Measurements from ENCODE around the gene TBC1D22A. TPM values are rescaled to one million over a fixed set of nuclear protein-coding genes. Genes with fewer than 3 reads are reported as not detected.

TBC1D22A gene
- total RNA-seq, 4 donors from 2014 or later, result 42.6 to 70.4 (median 55.1) TPM

GRCh38 chr22:47160781-47161520 is 398.5 kb downstream of the TBC1D22A start:
- TF ChIP-seq CTCF (IDR thresholded peaks at IDR 0.05) (no peak), POLR2A (IDR thresholded peaks at IDR 0.05) (no peak)
- DNase-seq, result peak in 1 of 3 donors; percentile 16
- no peaks in the 10 kb centered on the region for H3K4me1 ChIP-seq
- H3K4me3 ChIP-seq, result no peak overlapping the region
- no peaks in the 10 kb centered on the region for H3K9me3 ChIP-seq
- H3K27ac ChIP-seq, result no peak overlapping the region
- peaks cover 0 to 3% (median 0%) of the 10 kb centered on the region in 3 donors for H3K36me3 ChIP-seq
- H3K27me3 ChIP-seq, result no peaks in the 10 kb centered on the region

- H3K27me3 ChIP-seq, result no peaks in the 10 kb centered on the region
- no peak overlapping the region for H3K27ac ChIP-seq
- peaks cover 0 to 5% (median 0%) of the 10 kb centered on the region in 3 donors for H3K36me3 ChIP-seq
- DNase-seq, result peak in 2 of 3 donors; percentile 38 to 43
- H3K9me3 ChIP-seq, result no peaks in the 10 kb centered on the region
- H3K4me1 ChIP-seq, result no peaks in the 10 kb centered on the region
- no peak overlapping the region for H3K4me3 ChIP-seq
- TF ChIP-seq POLR2A (IDR thresholded peaks at IDR 0.05), result no peak
- TF ChIP-seq CTCF (IDR thresholded peaks at IDR 0.05), result no peak
These were observed 399.2 kb downstream of the TBC1D22A start for GRCh38 chr22:47161631-47162030.

GRCh38 chr22:47162865-47163264 is 400.4 kb downstream of the TBC1D22A start:
- DNase-seq, result peak in 1 of 3 donors; percentile 30
- Histone ChIP-seq H3K27ac (no peak overlapping the region), H3K4me1 (no peaks in the 10 kb centered on the region), H3K36me3 (peaks cover 0 to 11% (median 0%) of the 10 kb centered on the region in 3 donors), H3K4me3 (no peak overlapping the region), H3K9me3 (no peaks in the 10 kb centered on the region), H3K27me3 (no peaks in the 10 kb centered on the region)
- no peak for TF ChIP-seq POLR2A (IDR thresholded peaks at IDR 0.05)
- no peak for TF ChIP-seq CTCF (IDR thresholded peaks at IDR 0.05)

- Histone ChIP-seq H3K4me3 (no peak overlapping the region), H3K27me3 (no peaks in the 10 kb centered on the region), H3K36me3 (peaks cover 0 to 10% (median 0%) of the 10 kb centered on the region in 3 donors), H3K27ac (no peak overlapping the region), H3K9me3 (no peaks in the 10 kb centered on the region), H3K4me1 (no peaks in the 10 kb centered on the region)
- TF ChIP-seq POLR2A (IDR thresholded peaks at IDR 0.05), result no peak
- TF ChIP-seq CTCF (IDR thresholded peaks at IDR 0.05), result no peak
- peak in 2 of 3 donors; percentile 16 to 33 for DNase-seq
These were observed 401.0 kb downstream of the TBC1D22A start for GRCh38 chr22:47163481-47163855.

GRCh38 chr22:47163856-47164513 is 401.5 kb downstream of the TBC1D22A start:
- Histone ChIP-seq H3K36me3 (peaks cover 0 to 8% (median 0%) of the 10 kb centered on the region in 3 donors), H3K27me3 (no peaks in the 10 kb centered on the region), H3K9me3 (no peaks in the 10 kb centered on the region), H3K4me3 (no peak overlapping the region), H3K4me1 (no peaks in the 10 kb centered on the region), H3K27ac (no peak overlapping the region)
- DNase-seq, result peak in 2 of 3 donors; percentile 42 to 43
- no peak for TF ChIP-seq CTCF (IDR thresholded peaks at IDR 0.05)
- no peak for TF ChIP-seq POLR2A (IDR thresholded peaks at IDR 0.05)

All from Peyer's patch (tissue), 4 donors.